Immature natural killer cell (primary cell): ENCODE measurements around the gene ARMC8. TPM values are rescaled to one million over a fixed set of nuclear protein-coding genes. Genes with fewer than 3 reads are reported as not detected.

ENCODE experiments used
- DNase-seq, 3 donors: peaks; one replicate each; pipeline ENCODE4 v3.0.0; 2022; ENCODE audit warnings: mixed read lengths in 1 of 3
- H3K27ac Mint-ChIP-seq, 6 donors: one replicate each; pipeline ENCODE4 v1.8.0; 2020; ENCODE audit warnings: mixed read lengths in 6 of 6, mild to moderate bottlenecking in 5 of 6, inconsistent platforms in 4 of 6, moderate library complexity in 3 of 6
- H3K27me3 Mint-ChIP-seq, 3 donors: one replicate each; pipeline ENCODE4 v1.8.0; 2020 to 2021; ENCODE audit warnings: low read depth in 3 of 3, mild to moderate bottlenecking in 3 of 3, mixed read lengths in 3 of 3, moderate library complexity in 3 of 3, inconsistent platforms in 1 of 3
- H3K36me3 Mint-ChIP-seq, 3 donors: one replicate each; pipeline ENCODE4 v1.8.0; 2020; ENCODE audit warnings: mixed read lengths in 3 of 3, inconsistent platforms in 2 of 3, mild to moderate bottlenecking in 2 of 3
- H3K4me1 Mint-ChIP-seq, 2 donors: one replicate each; pipeline ENCODE4 v1.8.0; 2020; ENCODE audit warnings: inconsistent platforms in 2 of 2, mild to moderate bottlenecking in 2 of 2, mixed read lengths in 2 of 2, moderate library complexity in 1 of 2
- H3K4me3 Mint-ChIP-seq, 5 donors: one replicate each; pipeline ENCODE4 v1.8.0; 2020; ENCODE audit warnings: mild to moderate bottlenecking in 5 of 5, mixed read lengths in 5 of 5, inconsistent platforms in 3 of 5, moderate library complexity in 3 of 5
- H3K9me3 Mint-ChIP-seq, 6 donors: one replicate each; pipeline ENCODE4 v1.8.0; 2020; ENCODE audit warnings: mild to moderate bottlenecking in 6 of 6, mixed read lengths in 6 of 6, inconsistent platforms in 4 of 6, moderate library complexity in 3 of 6
- polyA plus RNA-seq, 3 donors: library from polyadenylated mRNA; unstranded; fragments of 300-500 nt; fragmentation: Illumina TruSeq; gene quantifications; one replicate each; pipeline ENCODE4 v1.2.3, GENCODE V29; 2021

Gene ARMC8
- polyA plus RNA-seq, 3 donors from 2014 or later, result 33.5 to 61.1 (median 34.1) TPM

DNA sequence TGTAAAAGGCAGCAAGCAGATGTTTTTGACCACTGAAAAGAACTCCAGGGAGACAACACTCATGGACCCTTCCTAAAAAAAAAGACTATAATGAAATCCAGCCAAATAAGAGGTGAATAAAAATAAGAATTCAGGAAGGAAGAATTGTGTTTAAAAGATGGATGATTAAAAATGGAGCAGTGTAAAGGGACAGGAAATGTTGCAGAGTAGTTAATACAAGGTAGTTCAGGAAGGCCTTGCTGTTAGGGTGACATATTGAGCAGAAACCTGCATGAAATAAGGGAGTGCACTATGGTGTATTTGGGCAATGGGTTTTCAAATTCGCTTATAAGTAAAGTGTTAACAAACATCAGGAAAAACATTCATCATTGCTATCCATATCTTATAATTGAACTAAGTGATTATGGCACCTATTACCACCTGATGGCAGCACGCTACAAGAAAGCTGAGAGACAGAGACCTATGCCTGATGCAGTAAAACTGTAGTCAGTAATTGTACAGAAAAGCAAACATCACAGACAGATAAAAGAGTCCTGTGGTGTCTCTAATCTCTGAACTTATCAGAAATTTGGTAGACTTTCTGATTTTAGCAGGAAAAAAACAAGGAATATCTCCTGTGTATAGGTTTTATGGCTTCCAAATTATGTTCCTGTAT lies 6.6 kb upstream of the ARMC8 start:
- H3K9me3 Mint-ChIP-seq, result no peaks in the 10 kb centered on the region
- H3K4me3 Mint-ChIP-seq, result no peak overlapping the region
- no peak for DNase-seq
- H3K36me3 Mint-ChIP-seq, result no peaks in the 10 kb centered on the region
- peaks cover 0 to 11% (median 8%) of the 10 kb centered on the region in 3 donors for H3K27me3 Mint-ChIP-seq
- H3K27ac Mint-ChIP-seq, result no peak overlapping the region
- peaks cover 0 to 2% of the 10 kb centered on the region in 2 donors for H3K4me1 Mint-ChIP-seq

DNA sequence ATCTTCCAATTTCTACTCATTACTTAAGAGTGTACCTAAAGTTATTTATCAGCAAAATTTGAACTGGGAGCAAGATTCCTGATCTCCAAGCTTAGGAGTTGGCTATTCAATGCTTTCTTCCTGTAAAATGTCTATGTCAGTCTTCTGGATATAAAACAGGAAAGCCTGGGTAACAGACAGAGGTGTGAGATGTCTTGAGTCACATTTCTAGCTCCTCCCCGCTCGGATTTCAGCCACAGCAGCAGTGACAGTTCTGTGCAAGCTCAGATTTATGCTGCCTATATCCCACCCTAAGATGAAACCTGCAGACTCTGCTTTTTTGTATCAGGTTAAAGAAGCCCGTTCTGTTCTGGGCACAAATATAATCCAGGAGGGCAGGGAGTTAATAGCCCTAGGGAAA lies 2.1 kb upstream of the ARMC8 start:
- H3K4me3 Mint-ChIP-seq, result no peak overlapping the region
- peaks cover 6 to 14% (median 7%) of the 10 kb centered on the region in 3 donors for H3K27me3 Mint-ChIP-seq
- H3K27ac Mint-ChIP-seq, result no peak overlapping the region
- H3K9me3 Mint-ChIP-seq, result no peaks in the 10 kb centered on the region
- no peak for DNase-seq
- H3K36me3 Mint-ChIP-seq, result no peaks in the 10 kb centered on the region
- H3K4me1 Mint-ChIP-seq, result peaks cover 30 to 37% of the 10 kb centered on the region in 2 donors

DNA sequence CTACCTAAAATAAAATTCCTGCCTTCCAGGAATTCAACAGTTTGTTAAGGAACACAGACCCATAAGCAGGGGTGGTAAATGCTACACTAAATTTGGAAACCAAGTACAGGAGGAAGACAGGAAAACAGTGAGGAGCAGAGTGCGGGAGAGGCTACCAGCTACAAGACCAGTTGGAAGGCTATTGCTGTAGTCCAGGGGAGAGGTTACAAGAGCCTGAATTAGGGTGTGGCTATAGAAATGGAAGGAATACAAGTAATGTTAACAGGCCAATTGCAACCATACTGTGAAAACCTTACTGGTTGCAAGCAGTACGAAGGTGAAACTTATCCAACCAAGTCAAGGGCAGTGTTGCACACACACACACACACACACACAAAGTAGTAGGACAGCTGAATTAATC lies 880 bp upstream of the ARMC8 start:
- Mint-ChIP-seq H3K27ac (peak overlapping the region in 3 of 6 donors; percentile 11 to 96 (median 72)), H3K27me3 (peaks cover 6 to 14% (median 7%) of the 10 kb centered on the region in 3 donors), H3K4me1 (peaks cover 35 to 47% of the 10 kb centered on the region in 2 donors), H3K4me3 (peak overlapping the region; percentile 96 to 99 (median 98)), H3K36me3 (peaks cover 0 to 4% (median 0%) of the 10 kb centered on the region in 3 donors), H3K9me3 (no peaks in the 10 kb centered on the region)
- no peak for DNase-seq

DNA sequence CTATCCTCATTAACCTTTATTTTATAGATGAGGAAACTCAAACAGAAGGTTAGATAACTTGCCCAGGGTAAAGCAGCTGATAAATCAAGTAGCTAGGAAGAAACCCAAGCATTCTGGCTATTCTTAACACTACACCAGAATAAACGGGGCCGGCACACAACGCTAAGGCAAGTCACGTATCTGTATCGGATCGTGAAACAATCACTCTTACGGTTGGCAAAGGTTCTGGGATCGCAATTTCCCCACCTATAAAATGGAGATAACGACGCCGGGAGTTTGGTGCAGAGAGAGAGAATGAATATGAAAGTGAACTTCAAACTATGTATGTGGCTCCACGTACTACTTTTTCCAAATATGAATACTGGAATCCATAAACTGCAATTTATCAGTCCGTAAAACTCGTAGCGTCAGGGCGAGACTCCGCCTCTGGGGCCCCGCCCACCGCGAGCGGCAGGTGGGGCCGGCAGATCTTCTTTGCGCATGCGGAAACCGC lies 252 bp upstream of the ARMC8 start:
- Mint-ChIP-seq H3K4me3 (peak overlapping the region; percentile 96 to 99 (median 98)), H3K27ac (peak overlapping the region; percentile 87 to 98 (median 94)), H3K4me1 (peaks cover 40 to 53% of the 10 kb centered on the region in 2 donors), H3K9me3 (no peaks in the 10 kb centered on the region), H3K36me3 (peaks cover 0 to 4% (median 0%) of the 10 kb centered on the region in 3 donors), H3K27me3 (peaks cover 6 to 14% (median 7%) of the 10 kb centered on the region in 3 donors)
- peak; percentile 83 to 88 (median 87) for DNase-seq

DNA sequence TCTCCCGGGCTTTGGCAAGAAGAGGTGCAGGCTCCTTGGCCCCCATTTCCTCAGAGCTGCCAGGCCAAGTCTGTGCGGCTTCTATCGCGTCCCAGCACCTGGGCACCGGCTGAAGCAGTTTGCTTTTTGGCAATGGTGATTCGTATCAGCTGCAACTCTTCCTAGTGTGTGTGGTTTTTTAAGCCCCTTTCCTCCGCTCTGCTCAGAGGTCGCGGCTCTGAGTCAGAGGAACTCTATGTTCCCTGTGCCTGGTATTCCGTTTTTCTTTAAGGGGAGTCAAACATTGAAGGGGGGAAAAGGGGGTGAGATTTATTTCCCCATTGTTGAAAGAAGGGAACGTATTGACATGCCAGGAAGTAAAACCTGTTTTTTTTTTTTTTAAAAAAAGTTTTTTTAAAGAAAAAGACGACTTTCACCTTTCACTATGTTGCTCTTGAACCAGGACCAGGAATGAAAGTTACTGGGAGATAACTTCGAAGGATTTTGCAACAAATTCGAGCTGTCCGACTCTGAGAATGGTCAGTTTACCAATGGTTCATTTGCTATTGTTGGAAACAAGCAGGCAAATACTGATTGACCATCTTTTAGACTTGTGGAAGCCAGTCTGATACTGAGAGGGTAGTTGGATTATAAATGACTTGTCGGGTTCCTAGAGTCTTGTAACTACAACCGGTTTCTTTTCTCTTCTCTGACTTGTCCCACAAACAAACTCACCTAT lies 1.1 kb downstream of the ARMC8 start:
- peaks cover 0 to 4% (median 0%) of the 10 kb centered on the region in 3 donors for H3K36me3 Mint-ChIP-seq
- H3K9me3 Mint-ChIP-seq, result no peaks in the 10 kb centered on the region
- H3K27ac Mint-ChIP-seq, result peak overlapping the region; percentile 81 to 98 (median 90)
- H3K27me3 Mint-ChIP-seq, result peaks cover 6 to 12% (median 7%) of the 10 kb centered on the region in 3 donors
- H3K4me3 Mint-ChIP-seq, result peak overlapping the region; percentile 96 to 99 (median 98)
- DNase-seq, result no peak
- H3K4me1 Mint-ChIP-seq, result peaks cover 42 to 61% of the 10 kb centered on the region in 2 donors

DNA sequence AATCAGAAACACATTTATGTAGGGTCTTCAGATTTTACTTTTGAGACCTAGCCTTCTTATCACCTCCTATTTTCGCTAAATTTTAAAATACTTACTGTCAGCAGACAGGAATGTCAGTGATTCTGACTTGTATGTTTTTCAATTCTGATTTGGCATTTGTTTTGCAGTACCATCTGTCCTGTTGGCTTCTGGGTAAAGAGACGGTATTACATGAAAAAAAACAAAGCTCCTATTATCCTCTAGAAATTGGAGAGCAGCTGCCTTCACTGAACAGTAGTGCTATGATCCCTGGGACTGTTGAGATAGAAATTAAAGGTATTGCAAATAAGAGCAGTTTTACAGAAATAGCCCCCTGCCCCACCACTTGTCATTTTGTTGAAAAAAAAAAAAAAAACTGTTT lies 8.4 kb downstream of the ARMC8 start:
- Mint-ChIP-seq H3K9me3 (no peaks in the 10 kb centered on the region), H3K4me3 (no peak overlapping the region), H3K27me3 (no peaks in the 10 kb centered on the region), H3K36me3 (peaks cover 0 to 9% (median 0%) of the 10 kb centered on the region in 3 donors), H3K27ac (no peak overlapping the region), H3K4me1 (peaks cover 42 to 72% of the 10 kb centered on the region in 2 donors)
- DNase-seq, result no peak

DNA sequence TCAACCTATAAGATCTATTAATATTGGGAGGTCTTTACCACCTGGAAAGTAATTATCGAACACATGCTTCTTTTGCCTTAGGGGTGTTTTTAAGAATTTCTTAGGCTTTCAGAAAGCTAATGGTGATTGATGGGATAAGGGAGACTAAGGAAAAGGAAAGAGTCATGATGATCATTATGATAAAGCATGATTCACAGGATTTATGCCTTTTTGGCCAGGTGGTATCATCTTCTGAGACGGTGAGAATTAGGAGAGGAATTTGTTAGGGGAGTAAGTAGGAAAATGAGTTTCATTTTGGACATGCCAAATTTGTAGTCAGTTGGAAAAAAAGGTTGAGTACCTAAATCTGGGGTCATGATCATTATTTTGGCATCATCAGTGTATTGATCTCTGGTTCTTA lies 8.9 kb downstream of the ARMC8 start:
- Mint-ChIP-seq H3K9me3 (no peaks in the 10 kb centered on the region), H3K4me1 (peaks cover 42 to 72% of the 10 kb centered on the region in 2 donors), H3K27me3 (no peaks in the 10 kb centered on the region), H3K36me3 (peaks cover 0 to 5% (median 0%) of the 10 kb centered on the region in 3 donors), H3K27ac (no peak overlapping the region), H3K4me3 (no peak overlapping the region)
- no peak for DNase-seq

DNA sequence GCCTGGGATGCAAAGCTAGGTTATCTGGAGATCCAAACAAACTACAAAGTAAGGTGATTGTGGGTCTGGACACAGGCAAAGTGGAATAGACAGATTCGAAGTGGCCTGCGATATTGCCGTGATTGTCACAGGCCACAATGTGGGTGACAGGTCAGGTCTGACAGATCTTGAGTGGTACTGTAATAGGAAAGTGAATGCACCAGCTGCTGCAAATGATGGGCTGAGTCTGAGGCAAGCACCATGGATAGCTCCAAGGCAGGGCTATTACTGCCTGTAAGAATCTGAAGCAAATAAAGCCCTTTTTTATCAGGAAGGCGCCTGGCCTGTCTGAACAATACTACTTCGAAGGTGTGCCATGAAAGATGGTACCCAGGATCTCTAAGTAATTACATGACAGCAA lies 10.0 kb downstream of the ARMC8 start:
- Mint-ChIP-seq H3K4me1 (peaks cover 43 to 70% of the 10 kb centered on the region in 2 donors), H3K27me3 (no peaks in the 10 kb centered on the region), H3K36me3 (peaks cover 0 to 5% (median 0%) of the 10 kb centered on the region in 3 donors), H3K4me3 (no peak overlapping the region), H3K27ac (peak overlapping the region in 1 of 6 donors; percentile 1), H3K9me3 (no peaks in the 10 kb centered on the region)
- peak in 1 of 3 donors; percentile 8 for DNase-seq

DNA sequence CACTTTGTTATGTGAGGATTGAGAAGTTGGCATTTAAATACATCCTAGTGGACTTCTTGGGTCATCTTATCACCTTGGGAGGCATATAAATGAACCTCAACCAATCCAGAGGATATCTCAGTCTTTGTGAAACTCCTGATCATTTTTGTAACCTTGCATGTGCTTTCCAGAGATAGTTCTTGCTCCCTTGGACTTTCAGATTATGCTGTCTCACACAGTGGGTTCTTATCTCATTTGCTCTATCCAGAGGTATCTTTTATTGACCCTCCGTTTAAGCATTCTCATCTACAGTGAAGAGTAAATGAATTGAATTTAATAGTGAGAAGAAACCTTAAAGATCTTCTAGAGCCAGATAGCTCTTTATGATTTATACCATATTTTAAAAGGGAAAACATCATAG lies 10.4 kb downstream of the ARMC8 start:
- Mint-ChIP-seq H3K4me3 (no peak overlapping the region), H3K27ac (peak overlapping the region in 1 of 6 donors; percentile 4), H3K4me1 (peaks cover 44 to 72% of the 10 kb centered on the region in 2 donors), H3K9me3 (no peaks in the 10 kb centered on the region), H3K27me3 (no peaks in the 10 kb centered on the region), H3K36me3 (peaks cover 0 to 5% (median 0%) of the 10 kb centered on the region in 3 donors)
- no peak for DNase-seq

DNA sequence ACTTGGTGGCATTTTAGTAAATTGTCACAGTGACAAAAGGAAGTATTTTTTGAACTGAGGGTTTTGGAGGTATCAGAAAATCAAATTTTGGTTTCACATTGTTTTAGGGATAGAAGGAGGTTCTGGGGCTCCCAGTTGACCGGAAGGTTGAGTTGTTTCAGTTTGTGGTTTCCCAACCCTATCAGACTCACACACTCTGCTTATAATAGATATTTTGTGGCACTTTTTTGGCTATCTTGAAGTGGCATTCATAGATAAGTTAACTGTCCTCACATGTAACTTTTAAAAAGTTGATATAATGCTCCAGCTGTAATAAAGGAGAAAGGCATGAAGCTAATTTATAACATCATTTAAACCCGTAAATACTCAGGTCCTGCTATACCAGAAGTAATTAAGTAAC lies 12.8 kb downstream of the ARMC8 start:
- Mint-ChIP-seq H3K4me1 (peaks cover 60 to 84% of the 10 kb centered on the region in 2 donors), H3K27ac (peak overlapping the region in 3 of 6 donors; percentile 12 to 21 (median 16))

DNA sequence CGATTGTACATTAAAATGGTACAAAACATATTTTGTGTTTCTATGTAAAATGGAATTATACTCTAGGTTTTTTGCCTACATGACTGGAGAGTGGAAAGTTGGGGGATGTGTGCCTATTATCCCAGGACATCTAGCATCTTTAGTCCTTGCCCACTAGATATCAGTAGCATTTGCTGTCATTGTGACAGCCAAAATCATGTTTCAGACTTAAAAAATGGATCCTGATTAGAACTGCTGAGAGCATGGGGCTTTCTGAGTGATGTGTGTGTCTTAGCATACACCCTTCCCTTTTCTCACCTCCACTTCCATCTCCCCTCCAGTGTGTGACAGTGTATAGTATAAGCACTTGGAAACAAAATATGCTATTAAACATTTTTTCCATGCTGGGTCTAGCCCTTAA lies 13.3 kb downstream of the ARMC8 start:
- H3K4me1 Mint-ChIP-seq, result peaks cover 62 to 87% of the 10 kb centered on the region in 2 donors
- peak overlapping the region in 1 of 5 donors; percentile 8 for H3K4me3 Mint-ChIP-seq
- H3K36me3 Mint-ChIP-seq, result peaks cover 0 to 5% (median 0%) of the 10 kb centered on the region in 3 donors
- no peak for DNase-seq
- H3K27ac Mint-ChIP-seq, result peak overlapping the region in 1 of 6 donors; percentile 16
- no peaks in the 10 kb centered on the region for H3K27me3 Mint-ChIP-seq
- no peaks in the 10 kb centered on the region for H3K9me3 Mint-ChIP-seq

More for the DNA sequence above, 12.8 kb downstream of the ARMC8 start:
- no peak for DNase-seq
- Mint-ChIP-seq H3K27me3 (no peaks in the 10 kb centered on the region), H3K36me3 (peaks cover 0 to 5% (median 0%) of the 10 kb centered on the region in 3 donors), H3K4me3 (peak overlapping the region in 4 of 5 donors; percentile 11 to 43 (median 27)), H3K9me3 (no peaks in the 10 kb centered on the region)

DNA sequence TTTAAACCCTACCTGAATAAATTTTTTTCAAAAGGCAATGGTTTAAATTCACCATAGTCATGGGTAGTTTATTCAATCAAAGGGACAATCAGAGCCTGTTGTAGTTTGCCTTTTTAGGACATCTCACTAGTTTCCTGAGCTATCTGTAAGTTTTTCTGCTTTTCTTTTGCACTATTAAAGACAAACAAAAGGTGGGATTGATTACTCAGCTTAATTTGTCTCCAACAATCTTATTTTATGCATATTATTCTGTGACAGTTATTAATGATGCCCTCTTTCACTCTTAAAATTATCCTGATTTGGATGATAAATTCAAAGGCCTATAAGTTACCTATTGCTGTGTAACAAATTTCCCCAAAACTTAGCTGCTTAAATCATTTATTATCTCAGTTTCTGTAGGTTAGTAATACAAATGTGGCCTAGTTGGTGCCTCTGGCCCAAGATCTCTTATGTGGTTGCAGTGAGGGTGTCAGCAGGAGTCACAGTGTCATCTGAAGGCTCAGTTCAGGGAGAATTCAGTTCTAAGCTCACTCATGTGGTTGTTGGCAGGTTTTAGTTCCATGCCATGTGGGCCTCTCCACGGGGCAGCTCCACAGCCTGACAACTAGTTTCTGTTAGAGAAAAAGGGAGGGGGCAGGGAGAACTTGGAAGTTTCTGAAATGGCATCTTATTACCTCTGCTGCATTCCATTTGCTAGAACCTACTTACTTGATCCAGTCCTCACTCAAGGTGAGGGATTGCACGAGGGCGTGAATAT lies 16.0 kb downstream of the ARMC8 start:
- peak overlapping the region in 2 of 6 donors; percentile 14 to 74 for H3K27ac Mint-ChIP-seq
- H3K9me3 Mint-ChIP-seq, result no peaks in the 10 kb centered on the region
- H3K36me3 Mint-ChIP-seq, result no peaks in the 10 kb centered on the region
- peaks cover 66 to 84% of the 10 kb centered on the region in 2 donors for H3K4me1 Mint-ChIP-seq
- no peaks in the 10 kb centered on the region for H3K27me3 Mint-ChIP-seq
- no peak overlapping the region for H3K4me3 Mint-ChIP-seq
- no peak for DNase-seq

DNA sequence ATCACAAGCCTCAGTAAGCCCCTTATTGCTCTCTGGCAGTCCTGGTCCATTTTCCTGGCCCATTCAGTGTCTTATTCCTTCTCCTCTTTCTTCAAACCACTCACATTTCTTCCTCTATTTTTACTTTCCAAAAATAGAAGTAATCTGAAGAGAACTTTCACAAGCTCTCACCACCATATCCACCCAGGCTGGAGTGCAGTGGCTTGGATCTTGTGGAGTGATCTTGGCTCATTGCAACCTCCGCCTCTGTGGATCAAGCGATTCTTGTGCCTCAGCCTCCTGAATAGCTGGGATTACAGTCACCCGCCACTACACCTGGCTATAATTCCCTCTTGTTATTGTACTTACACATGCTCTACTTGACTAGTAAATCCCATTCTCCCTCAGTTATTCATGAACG lies 16.8 kb downstream of the ARMC8 start:
- Mint-ChIP-seq H3K4me3 (no peak overlapping the region), H3K27ac (peak overlapping the region in 1 of 6 donors; percentile 2), H3K4me1 (peaks cover 67 to 85% of the 10 kb centered on the region in 2 donors), H3K9me3 (no peaks in the 10 kb centered on the region), H3K36me3 (no peaks in the 10 kb centered on the region), H3K27me3 (no peaks in the 10 kb centered on the region)
- no peak for DNase-seq
